Measurements from ENCODE around the gene SFSWAP. TPM values are rescaled to one million over a fixed set of nuclear protein-coding genes. Genes with fewer than 3 reads are reported as not detected.
"Not testable (repeated sequence)": the region's sequence is repeated elsewhere in the genome, so short reads cannot be mapped to it uniquely, and the experiment has no call there.

The SFSWAP gene
- total RNA-seq, 4 donors from 2014 or later: 29.9 to 64.7 (median 45.3) TPM

DNA sequence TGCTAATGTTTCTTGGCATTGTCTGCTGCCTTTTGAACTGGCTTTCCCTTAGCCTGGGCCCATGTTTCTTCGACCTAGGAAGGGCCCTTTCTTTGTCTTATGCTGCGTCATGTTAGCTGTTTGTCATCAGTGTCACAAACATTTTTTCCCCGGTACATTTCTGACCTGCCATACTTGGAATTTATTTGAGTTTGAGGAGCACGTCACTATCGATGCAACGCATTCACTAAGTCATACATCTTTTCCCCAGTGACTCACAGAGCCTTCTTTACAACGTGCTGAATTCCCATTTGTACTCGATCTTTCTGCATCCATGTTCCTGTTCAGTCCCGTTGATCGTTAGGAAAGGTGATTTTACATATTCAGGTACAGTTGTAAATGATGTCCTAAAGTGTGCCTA, 61.1 kb downstream of the SFSWAP start:
- TF ChIP-seq, protein P1, sequence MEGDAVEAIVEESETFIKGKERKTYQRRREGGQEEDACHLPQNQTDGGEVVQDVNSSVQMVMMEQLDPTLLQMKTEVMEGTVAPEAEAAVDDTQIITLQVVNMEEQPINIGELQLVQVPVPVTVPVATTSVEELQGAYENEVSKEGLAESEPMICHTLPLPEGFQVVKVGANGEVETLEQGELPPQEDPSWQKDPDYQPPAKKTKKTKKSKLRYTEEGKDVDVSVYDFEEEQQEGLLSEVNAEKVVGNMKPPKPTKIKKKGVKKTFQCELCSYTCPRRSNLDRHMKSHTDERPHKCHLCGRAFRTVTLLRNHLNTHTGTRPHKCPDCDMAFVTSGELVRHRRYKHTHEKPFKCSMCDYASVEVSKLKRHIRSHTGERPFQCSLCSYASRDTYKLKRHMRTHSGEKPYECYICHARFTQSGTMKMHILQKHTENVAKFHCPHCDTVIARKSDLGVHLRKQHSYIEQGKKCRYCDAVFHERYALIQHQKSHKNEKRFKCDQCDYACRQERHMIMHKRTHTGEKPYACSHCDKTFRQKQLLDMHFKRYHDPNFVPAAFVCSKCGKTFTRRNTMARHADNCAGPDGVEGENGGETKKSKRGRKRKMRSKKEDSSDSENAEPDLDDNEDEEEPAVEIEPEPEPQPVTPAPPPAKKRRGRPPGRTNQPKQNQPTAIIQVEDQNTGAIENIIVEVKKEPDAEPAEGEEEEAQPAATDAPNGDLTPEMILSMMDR (IDR thresholded peaks at IDR 0.05): no peak
- no peak for DNase-seq (ENCODE audit: low spot score)
- no peak for ATAC-seq (ENCODE audit: low FRiP score)

DNA sequence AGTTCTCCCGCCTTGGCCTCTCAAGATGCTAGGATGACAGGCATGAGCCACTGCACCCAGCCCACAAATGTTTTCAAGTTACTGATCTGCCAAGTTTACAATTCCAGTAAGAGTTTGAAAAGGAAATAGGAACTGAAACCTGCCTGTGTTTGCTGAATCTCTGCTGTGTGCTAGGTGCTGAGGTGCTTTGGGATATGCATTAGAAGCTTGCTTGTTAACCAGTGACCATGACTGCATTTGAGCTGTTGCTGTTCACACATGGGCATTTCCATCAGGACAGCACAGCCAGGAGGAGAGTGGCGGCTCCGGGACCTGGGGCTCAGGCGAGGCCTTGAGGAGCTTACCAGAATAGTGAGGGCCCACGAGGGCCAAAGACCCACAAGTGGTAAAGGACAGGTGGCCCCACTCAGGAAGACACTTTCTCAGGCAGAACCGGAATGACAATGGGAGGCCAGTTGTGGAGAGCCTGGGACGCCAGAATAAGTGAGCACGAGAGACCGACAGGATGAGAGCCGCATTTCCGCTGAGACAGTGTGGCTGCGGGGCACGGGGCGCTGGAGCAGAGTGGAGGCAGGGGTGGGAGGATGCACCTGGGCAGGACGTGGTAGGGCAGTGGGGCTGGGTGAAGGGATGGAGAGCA, 62.8 kb downstream of the SFSWAP start:
- TF ChIP-seq, protein P1 (IDR thresholded peaks at IDR 0.05): no peak
- ATAC-seq (ENCODE audit: low FRiP score): no peak
- DNase-seq (ENCODE audit: low spot score): no peak

DNA sequence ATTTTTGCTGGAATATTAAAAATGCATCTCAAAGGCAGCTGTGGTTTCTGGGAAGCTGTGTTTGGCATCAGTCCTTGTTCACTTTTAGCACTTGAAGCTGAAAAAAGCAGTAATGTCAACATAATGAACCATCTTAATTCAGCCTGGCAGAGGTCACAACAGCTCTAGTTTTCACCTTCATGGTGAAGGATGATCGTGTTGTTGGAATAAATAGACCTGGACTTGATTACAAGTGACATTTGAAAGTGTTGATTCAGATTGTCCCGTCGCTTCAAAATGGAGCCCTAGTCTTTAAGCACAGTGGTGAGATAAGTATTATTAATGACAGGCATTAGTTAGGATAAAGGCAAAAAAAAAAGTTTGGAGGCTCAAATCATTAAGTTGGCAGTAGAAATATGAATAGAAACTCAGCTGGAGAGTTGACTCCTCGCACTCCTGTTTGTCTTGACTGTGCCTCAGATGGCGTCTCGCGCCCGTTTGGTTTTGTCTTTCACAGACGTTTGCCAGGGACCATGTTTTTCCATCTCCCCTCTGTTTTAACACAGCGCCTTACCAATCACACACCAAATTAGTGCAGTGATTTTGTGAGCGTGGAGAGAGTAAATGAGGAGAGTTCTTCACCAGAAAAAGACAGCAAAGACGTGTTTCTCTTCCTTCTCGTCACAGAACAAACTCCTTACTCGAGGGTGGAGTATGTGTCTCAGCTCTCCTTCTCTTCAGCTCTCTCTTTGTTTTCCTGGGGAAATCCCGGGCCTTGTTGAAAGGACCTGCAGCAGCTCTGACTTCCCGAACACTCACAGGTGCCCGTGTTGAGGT, 63.9 kb downstream of the SFSWAP start:
- DNase-seq (ENCODE audit: low spot score) (no peak), ATAC-seq (ENCODE audit: low FRiP score) (no peak)
- TF ChIP-seq, protein P1 (IDR thresholded peaks at IDR 0.05): no peak

DNA sequence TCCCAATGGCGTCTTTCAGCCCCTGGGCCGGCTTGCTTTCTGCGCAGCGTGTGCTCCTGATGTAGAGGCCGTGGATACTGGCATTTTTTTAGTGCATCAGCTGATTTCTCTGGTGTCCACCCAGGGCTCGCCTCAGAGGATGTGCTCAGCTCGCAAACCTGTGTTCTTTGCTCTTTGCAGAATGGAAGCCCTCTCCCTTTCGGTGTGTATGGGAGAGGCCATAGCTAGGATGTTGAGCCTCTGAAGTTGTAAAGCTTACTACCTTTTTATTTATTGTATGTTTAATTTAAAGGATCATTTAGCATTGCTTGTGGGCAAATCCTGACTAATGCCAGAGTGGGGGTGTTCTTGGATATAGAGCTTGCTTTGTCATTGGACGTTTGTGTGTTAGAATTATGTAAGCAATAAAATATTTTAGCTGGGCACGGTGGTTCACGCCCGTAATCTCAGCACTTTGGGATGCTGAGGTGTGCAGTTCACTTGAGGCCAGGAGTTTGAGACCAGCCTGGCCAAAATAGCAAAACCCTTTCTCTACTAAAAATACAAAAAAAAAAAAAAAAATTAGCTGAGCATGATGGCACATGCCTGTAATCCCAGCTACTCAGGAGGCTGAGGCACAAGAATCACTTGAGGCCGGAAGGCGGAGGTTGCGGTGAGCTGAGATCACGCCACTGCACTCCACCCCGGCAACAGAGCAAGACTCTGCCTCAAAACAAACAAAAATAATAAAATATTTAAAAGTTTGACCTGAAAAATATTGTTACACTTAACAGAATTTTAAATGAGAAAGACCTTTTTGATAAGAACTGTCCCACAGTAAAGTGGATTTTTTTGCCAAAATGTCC, 64.7 kb downstream of the SFSWAP start:
- no peak for DNase-seq (ENCODE audit: low spot score)
- ATAC-seq (ENCODE audit: low FRiP score): no peak

DNA sequence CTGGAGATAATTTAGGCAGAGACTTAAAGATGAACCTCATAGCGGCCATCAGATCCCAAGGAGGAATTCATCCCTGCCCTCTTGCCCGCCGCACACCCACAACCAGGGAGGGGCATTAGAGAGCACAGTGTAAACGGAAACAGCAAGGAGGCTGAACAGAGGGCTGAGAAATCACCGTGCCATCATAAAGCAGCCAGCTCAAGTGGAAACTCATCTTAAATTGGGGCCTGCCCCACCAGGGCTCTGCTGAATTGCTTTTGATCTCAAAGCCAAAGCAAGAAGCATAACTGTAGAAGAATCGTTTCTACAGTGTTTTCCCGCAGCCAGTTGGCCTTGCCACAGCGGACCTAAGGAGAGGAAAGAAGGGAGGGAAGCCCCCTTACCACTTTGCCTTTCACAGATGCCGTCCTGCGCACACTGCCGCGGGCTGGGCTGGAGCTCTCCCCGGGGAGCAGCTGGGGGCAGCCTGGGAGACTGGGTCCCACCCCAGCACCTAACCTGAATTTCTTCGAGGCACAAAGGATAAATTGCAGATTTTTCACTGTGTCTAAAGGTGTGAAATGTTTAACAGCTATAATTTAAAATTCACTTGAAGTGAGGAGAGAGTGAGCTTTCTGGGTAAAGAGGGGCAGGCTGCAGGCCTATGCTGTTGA, 65.5 kb downstream of the SFSWAP start:
- ATAC-seq (ENCODE audit: low FRiP score): no peak
- TF ChIP-seq, protein P1 (IDR thresholded peaks at IDR 0.05): no peak
- DNase-seq (ENCODE audit: low spot score): no peak

More for the DNA sequence above, 64.7 kb downstream of the SFSWAP start:
- TF ChIP-seq, protein P1 (IDR thresholded peaks at IDR 0.05): no peak

DNA sequence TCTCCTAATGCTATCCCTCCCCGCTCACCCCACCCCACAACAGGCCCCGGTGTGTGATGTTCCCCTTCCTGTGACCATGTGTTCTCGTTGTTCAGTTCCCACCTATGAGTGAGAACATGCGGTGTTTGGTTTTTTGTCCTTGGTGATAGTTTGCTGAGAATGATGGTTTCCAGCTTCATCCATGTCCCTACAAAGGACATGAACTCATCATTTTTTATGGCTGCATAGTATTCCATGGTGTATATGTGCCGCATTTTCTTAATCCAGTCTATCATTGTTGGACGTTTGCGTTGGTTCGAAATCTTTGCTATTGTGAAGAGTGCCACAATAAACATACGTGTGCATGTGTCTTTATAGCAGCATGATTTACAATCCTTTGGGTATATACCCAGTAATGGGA, 66.4 kb downstream of the SFSWAP start:
- not testable (repeated sequence) for DNase-seq (ENCODE audit: low spot score); ATAC-seq (ENCODE audit: low FRiP score)

DNA sequence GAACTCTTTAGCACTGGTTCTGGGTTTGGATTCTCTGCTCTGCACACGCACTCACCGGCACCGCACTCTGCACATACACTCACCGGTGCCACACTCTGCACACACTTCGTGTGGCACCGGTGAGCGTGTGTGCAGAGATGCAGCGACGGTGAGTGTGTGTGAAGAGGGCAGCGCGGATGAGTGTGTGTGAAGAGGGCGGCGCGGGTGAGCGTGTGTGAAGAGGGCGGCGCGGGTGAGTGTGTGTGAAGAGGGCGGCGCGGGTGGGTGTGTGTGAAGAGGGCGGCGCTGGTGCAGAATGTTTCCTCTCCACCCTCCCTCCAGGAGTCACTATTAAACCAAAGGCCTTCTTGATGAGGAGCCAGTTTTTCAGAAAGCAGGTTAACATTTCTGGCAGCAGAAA, 68.1 kb downstream of the SFSWAP start:
- DNase-seq (ENCODE audit: low spot score) (no peak), ATAC-seq (ENCODE audit: low FRiP score) (no peak)
- TF ChIP-seq, protein P1 (IDR thresholded peaks at IDR 0.05): no peak
